Activated T-helper 1 cell treated with anti-CD3 and anti-CD28 coated beads, Interleukin-12 subunit alpha, Interleukin-12 subunit beta, Interleukin-2, Interleukin-4 antibody, amounts not matched to agents 30 ng/mL and 10 ng/mL and 1 ng/mL, durations not matched to agents 14 hours and 24 hours and 36 hours (primary cell): Measurements from ENCODE around the gene C3orf20. TPM values are rescaled to one million over a fixed set of nuclear protein-coding genes. Genes with fewer than 3 reads are reported as not detected.

Experiments
- DNase-seq: peaks from one replicate; pipeline ENCODE4 v3.0.0; 2021; ENCODE audit warnings: low spot score
- H3K27ac Mint-ChIP-seq: one replicate; pipeline ENCODE4 v1.8.0; 2021; ENCODE audit warnings: mild to moderate bottlenecking, mixed read lengths
- H3K27me3 Mint-ChIP-seq: one replicate; pipeline ENCODE4 v1.8.0; 2022; ENCODE audit warnings: mild to moderate bottlenecking, moderate library complexity, mixed read lengths; ENCODE audit not compliant: insufficient read depth
- H3K36me3 Mint-ChIP-seq: one replicate; pipeline ENCODE4 v1.8.0; 2021; ENCODE audit warnings: low read depth, mixed read lengths
- H3K4me1 Mint-ChIP-seq: one replicate; pipeline ENCODE4 v1.8.0; 2021; ENCODE audit warnings: low read depth, mixed read lengths
- H3K4me3 Mint-ChIP-seq: one replicate; pipeline ENCODE4 v1.8.0; 2021; ENCODE audit warnings: mild to moderate bottlenecking, moderate library complexity, mixed read lengths
- H3K9me3 Mint-ChIP-seq: one replicate; pipeline ENCODE4 v1.8.0; 2021; ENCODE audit warnings: mixed read lengths
- intact Hi-C: fragments of 100-400 bp; cut with micrococcal nuclease; formaldehyde crosslinking; loops from one replicate; pipeline ENCODE4 v1.15.1; 2024
- total RNA-seq: library from RNA; stranded (reverse); gene quantifications from 2 replicates; pipeline ENCODE4 v1.2.3, GENCODE V29; 2022

The C3orf20 gene
- total RNA-seq, 1 donor from 2014 or later: 0.26 TPM

GRCh38 chr3:14814411-14814871 is 139.5 kb downstream of the C3orf20 start:
- Mint-ChIP-seq H3K27ac (no peak overlapping the region), H3K27me3 (peaks cover 47% of the 10 kb centered on the region), H3K9me3 (no peaks in the 10 kb centered on the region), H3K36me3 (no peaks in the 10 kb centered on the region), H3K4me1 (no peaks in the 10 kb centered on the region), H3K4me3 (no peak overlapping the region)
- no peak for DNase-seq
- intact Hi-C loops: no loop called here

- no peaks in the 10 kb centered on the region for H3K4me1 Mint-ChIP-seq
- no peak overlapping the region for H3K4me3 Mint-ChIP-seq
- H3K9me3 Mint-ChIP-seq: no peaks in the 10 kb centered on the region
- H3K36me3 Mint-ChIP-seq: no peaks in the 10 kb centered on the region
- intact Hi-C loops: no loop called here
- DNase-seq: no peak
- no peak overlapping the region for H3K27ac Mint-ChIP-seq
- peaks cover 38% of the 10 kb centered on the region for H3K27me3 Mint-ChIP-seq
Measured at GRCh38 chr3:14816359-14816758, 141.4 kb downstream of the C3orf20 start.

- no peaks in the 10 kb centered on the region for H3K9me3 Mint-ChIP-seq
- H3K27ac Mint-ChIP-seq: peak within 1 kb of the TSS; percentile 57
- intact Hi-C loops: no loop called here
- H3K4me3 Mint-ChIP-seq: no peak within 1 kb of the TSS
- no peaks in the 10 kb centered on the region for H3K36me3 Mint-ChIP-seq
- H3K27me3 Mint-ChIP-seq: peaks cover 24% of the 10 kb centered on the region
- no peak for DNase-seq
- no peaks in the 10 kb centered on the region for H3K4me1 Mint-ChIP-seq
Measured at GRCh38 chr3:14818804-14819500, 144.0 kb downstream of the C3orf20 start, which contains the start of gene FGD5. FGD5 (plus strand) TSS chr3:14818962; CDS start chr3:14819072, 110 bp downstream.

- no peaks in the 10 kb centered on the region for H3K9me3 Mint-ChIP-seq
- no peaks in the 10 kb centered on the region for H3K36me3 Mint-ChIP-seq
- no peak for DNase-seq
- no peaks in the 10 kb centered on the region for H3K4me1 Mint-ChIP-seq
- intact Hi-C loops: no loop called here
- peaks cover 21% of the 10 kb centered on the region for H3K27me3 Mint-ChIP-seq
- H3K27ac Mint-ChIP-seq: no peak overlapping the region
- H3K4me3 Mint-ChIP-seq: no peak overlapping the region
Measured at GRCh38 chr3:14819671-14820070, 144.7 kb downstream of the C3orf20 start.

GRCh38 chr3:14820156-14820555 is 145.2 kb downstream of the C3orf20 start:
- H3K27me3 Mint-ChIP-seq: peaks cover 18% of the 10 kb centered on the region
- DNase-seq: no peak
- H3K27ac Mint-ChIP-seq: no peak overlapping the region
- intact Hi-C loops: no loop called here
- no peaks in the 10 kb centered on the region for H3K9me3 Mint-ChIP-seq
- H3K4me3 Mint-ChIP-seq: no peak overlapping the region
- no peaks in the 10 kb centered on the region for H3K36me3 Mint-ChIP-seq
- no peaks in the 10 kb centered on the region for H3K4me1 Mint-ChIP-seq

- no peak overlapping the region for H3K4me3 Mint-ChIP-seq
- intact Hi-C loops: no loop called here
Measured at GRCh38 chr3:14821151-14821550, 146.2 kb downstream of the C3orf20 start.

GRCh38 chr3:14822134-14822533 is 147.2 kb downstream of the C3orf20 start:
- H3K27me3 Mint-ChIP-seq: peaks cover 23% of the 10 kb centered on the region
- no peak overlapping the region for H3K27ac Mint-ChIP-seq
- intact Hi-C loops: no loop called here
- no peaks in the 10 kb centered on the region for H3K9me3 Mint-ChIP-seq
- DNase-seq: no peak
- no peaks in the 10 kb centered on the region for H3K4me1 Mint-ChIP-seq
- H3K36me3 Mint-ChIP-seq: no peaks in the 10 kb centered on the region
- H3K4me3 Mint-ChIP-seq: no peak overlapping the region

More at GRCh38 chr3:14821151-14821550, 146.2 kb downstream of the C3orf20 start:
- no peak overlapping the region for H3K27ac Mint-ChIP-seq
- H3K36me3 Mint-ChIP-seq: no peaks in the 10 kb centered on the region
- H3K9me3 Mint-ChIP-seq: no peaks in the 10 kb centered on the region
- no peaks in the 10 kb centered on the region for H3K4me1 Mint-ChIP-seq
- peaks cover 18% of the 10 kb centered on the region for H3K27me3 Mint-ChIP-seq
- DNase-seq: no peak

Other genes starting within 250 kb of the C3orf20 start
- not detected in 2 replicates for gene GRIP2, start 134.8 kb upstream of the C3orf20 start, total RNA-seq
- 16.6 and 21.7 TPM in 2 replicates for gene CCDC174, start 23.4 kb upstream of the C3orf20 start, total RNA-seq
- gene FGD5, start 143.8 kb downstream of the C3orf20 start, total RNA-seq: not detected in 2 replicates